Measurements from ENCODE around the gene TAL1. TPM values are rescaled to one million over a fixed set of nuclear protein-coding genes. Genes with fewer than 3 reads are reported as not detected.

Gene TAL1
- total RNA-seq, 1 experiment from 2014 or later: not detected

GRCh38 chr1:47219590-47220220 lies 12.3 kb downstream of the TAL1 start:
- H3K23ac ChIP-seq (ENCODE audit: insufficient read length, low read depth, low read length): no peak overlapping the region
- no peaks in the 10 kb centered on the region for H3K79me2 ChIP-seq (ENCODE audit: insufficient read depth, low read length)
- H3K23me2 ChIP-seq (ENCODE audit: insufficient read length, low read depth, low read length, poor library complexity, severe bottlenecking): no peaks in the 10 kb centered on the region
- H3T11ph ChIP-seq (ENCODE audit: low read length): no peak overlapping the region
- H2BK120ac ChIP-seq (ENCODE audit: low read depth, low read length, poor library complexity, severe bottlenecking): no peak overlapping the region
- H3K27ac ChIP-seq (ENCODE audit: insufficient read length, low read depth, low read length): no peak overlapping the region
- H3K9me3 ChIP-seq (ENCODE audit: control insufficient read depth, low read depth, low read length): no peaks in the 10 kb centered on the region
- H3K18ac ChIP-seq (ENCODE audit: insufficient read length, low read depth, low read length): no peak overlapping the region
- no peak overlapping the region for H2BK5ac ChIP-seq (ENCODE audit: insufficient read length, low read length)
- H2AK5ac ChIP-seq (ENCODE audit: insufficient read length, low read length): no peak overlapping the region
- WGBS (ENCODE audit: extremely low coverage, insufficient read length, low lambda C conversion rate): no CpG with 5 or more reads among the region's 29 CpGs
- no peak overlapping the region for H4K5ac ChIP-seq (ENCODE audit: insufficient read length, low read depth, low read length)
- H2BK20ac ChIP-seq (ENCODE audit: low read depth, low read length, poor library complexity, severe bottlenecking): no peak overlapping the region
- H3K9ac ChIP-seq (ENCODE audit: extremely low read depth, insufficient read length, low read length): no peak overlapping the region
- TF ChIP-seq CTCF (conservative IDR thresholded peaks at IDR 0.05): no peak
- no peaks in the 10 kb centered on the region for H3K4me1 Mint-ChIP-seq
- H3K27me3 Mint-ChIP-seq (ENCODE audit: low read depth): peaks cover 40% of the 10 kb centered on the region
- no peak overlapping the region for H3K4me2 ChIP-seq (ENCODE audit: insufficient read depth, insufficient read length, low read length)
- no peak overlapping the region for H4K91ac ChIP-seq (ENCODE audit: insufficient read length, low read depth, low read length)
- no peak overlapping the region for H2AFZ ChIP-seq (ENCODE audit: low read length)
- H2BK12ac ChIP-seq (ENCODE audit: insufficient read length, low read depth, low read length): no peak overlapping the region
- no peaks in the 10 kb centered on the region; the same call in 1 of the 2 replicates for H3K4me1 ChIP-seq (ENCODE audit: insufficient read depth, low read length)
- no peak for DNase-seq
- H3K27me3 ChIP-seq (ENCODE audit: insufficient read depth, low read length): peaks cover 49% of the 10 kb centered on the region
- no peak overlapping the region for H3K56ac ChIP-seq (ENCODE audit: insufficient read length, low read depth, low read length)
- no peak overlapping the region for H4K8ac ChIP-seq (replicated peaks; ENCODE audit: insufficient read length, low read depth, low read length)
- H3K4me3 Mint-ChIP-seq: no peak overlapping the region; a peak in 1 of 5 replicates
- no peak overlapping the region for H3K27ac Mint-ChIP-seq
- H4K20me1 ChIP-seq (ENCODE audit: control insufficient read depth, insufficient read depth, insufficient read length): no peaks in the 10 kb centered on the region
- H3K36me3 Mint-ChIP-seq (ENCODE audit: insufficient read depth in 1 of 3, low read depth in 3 of 3): no peaks in the 10 kb centered on the region
- H2BK15ac ChIP-seq (ENCODE audit: low read depth, low read length): no peak overlapping the region
- H3K4ac ChIP-seq (ENCODE audit: low read depth, low read length): no peak overlapping the region
- H3K79me1 ChIP-seq (ENCODE audit: insufficient read depth, low read depth, low read length, poor library complexity, severe bottlenecking): no peaks in the 10 kb centered on the region
- H3K14ac ChIP-seq (ENCODE audit: insufficient read depth, low read length): no peak overlapping the region
- H3K9me3 Mint-ChIP-seq: no peaks in the 10 kb centered on the region
